Stimulated activated CD4-positive, alpha-beta T cell treated with anti-CD3 and anti-CD28 coated beads, Interleukin-2, amount 100 ng/mL, for 48 hours (primary cell): Measurements from ENCODE around the gene SLC1A7.

Experiments
- DNase-seq, 2 donors: peaks; one replicate each; pipeline ENCODE4 v3.0.0-alpha.2; 2020

Gene SLC1A7

GRCh38 chr1:53158900-53159299 lies 16.5 kb upstream of the SLC1A7 start:
- DNase-seq: no peak

- no peak for DNase-seq
These were observed 14.3 kb upstream of the SLC1A7 start for GRCh38 chr1:53156783-53157182.

GRCh38 chr1:53155945-53156344 lies 13.5 kb upstream of the SLC1A7 start:
- no peak for DNase-seq

- DNase-seq: no peak
These were observed 13.1 kb upstream of the SLC1A7 start for GRCh38 chr1:53155534-53155933.

- no peak for DNase-seq
These were observed 12.5 kb upstream of the SLC1A7 start for GRCh38 chr1:53154859-53155438.

GRCh38 chr1:53153752-53154151 lies 11.3 kb upstream of the SLC1A7 start:
- no peak for DNase-seq

- no peak for DNase-seq
These were observed 5.7 kb upstream of the SLC1A7 start for GRCh38 chr1:53148123-53148522.

- no peak for DNase-seq
These were observed 4.7 kb upstream of the SLC1A7 start for GRCh38 chr1:53147174-53147573.

GRCh38 chr1:53145942-53146708 lies 3.7 kb upstream of the SLC1A7 start:
- DNase-seq: no peak

GRCh38 chr1:53145619-53145941 lies 3.1 kb upstream of the SLC1A7 start:
- no peak for DNase-seq

- no peak for DNase-seq
These were observed 2.7 kb upstream of the SLC1A7 start for GRCh38 chr1:53145051-53145600.

GRCh38 chr1:53144201-53144600 lies 1.8 kb upstream of the SLC1A7 start:
- DNase-seq: no peak

GRCh38 chr1:53143527-53143926 lies 1.1 kb upstream of the SLC1A7 start:
- no peak for DNase-seq

- DNase-seq: no peak
These were observed 867 bp downstream of the SLC1A7 start for GRCh38 chr1:53141487-53142055.

GRCh38 chr1:53140451-53140850 lies 2.0 kb downstream of the SLC1A7 start:
- no peak for DNase-seq

GRCh38 chr1:53139951-53140361 lies 2.5 kb downstream of the SLC1A7 start:
- no peak for DNase-seq

GRCh38 chr1:53138991-53139884 lies 3.2 kb downstream of the SLC1A7 start:
- no peak for DNase-seq

GRCh38 chr1:53137729-53138128 lies 4.7 kb downstream of the SLC1A7 start:
- no peak for DNase-seq

GRCh38 chr1:53135735-53136114 lies 6.7 kb downstream of the SLC1A7 start:
- no peak for DNase-seq

- no peak for DNase-seq
These were observed 7.3 kb downstream of the SLC1A7 start for GRCh38 chr1:53134961-53135734.

- no peak for DNase-seq
These were observed 8.4 kb downstream of the SLC1A7 start for GRCh38 chr1:53134042-53134485.
